Measurements from ENCODE around the gene ATP5PD.
A peak's percentile ranks its signal among the peaks of the same experiment; 100 is the strongest.

ATP5PD gene

DNA sequence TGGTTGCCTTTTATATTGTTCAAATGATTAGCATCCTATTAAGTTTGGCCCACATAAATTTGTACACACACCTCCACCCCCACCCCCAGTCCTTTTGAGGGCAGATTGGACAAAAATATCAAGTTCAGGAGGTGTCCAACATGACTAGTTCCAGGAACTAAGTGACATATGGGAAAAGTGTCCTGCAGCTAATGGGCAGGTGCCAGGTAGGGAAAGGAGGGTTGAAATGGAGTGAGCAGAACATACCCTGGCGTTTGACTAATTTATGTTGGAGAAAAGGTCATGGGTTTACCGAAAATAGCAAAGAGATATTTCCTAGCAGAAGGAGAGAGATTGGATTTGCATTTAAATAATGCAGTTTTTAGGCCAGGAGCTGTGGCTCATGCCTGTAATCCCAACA lies 5.2 kb upstream of the ATP5PD start:
- TF ChIP-seq, protein P1, sequence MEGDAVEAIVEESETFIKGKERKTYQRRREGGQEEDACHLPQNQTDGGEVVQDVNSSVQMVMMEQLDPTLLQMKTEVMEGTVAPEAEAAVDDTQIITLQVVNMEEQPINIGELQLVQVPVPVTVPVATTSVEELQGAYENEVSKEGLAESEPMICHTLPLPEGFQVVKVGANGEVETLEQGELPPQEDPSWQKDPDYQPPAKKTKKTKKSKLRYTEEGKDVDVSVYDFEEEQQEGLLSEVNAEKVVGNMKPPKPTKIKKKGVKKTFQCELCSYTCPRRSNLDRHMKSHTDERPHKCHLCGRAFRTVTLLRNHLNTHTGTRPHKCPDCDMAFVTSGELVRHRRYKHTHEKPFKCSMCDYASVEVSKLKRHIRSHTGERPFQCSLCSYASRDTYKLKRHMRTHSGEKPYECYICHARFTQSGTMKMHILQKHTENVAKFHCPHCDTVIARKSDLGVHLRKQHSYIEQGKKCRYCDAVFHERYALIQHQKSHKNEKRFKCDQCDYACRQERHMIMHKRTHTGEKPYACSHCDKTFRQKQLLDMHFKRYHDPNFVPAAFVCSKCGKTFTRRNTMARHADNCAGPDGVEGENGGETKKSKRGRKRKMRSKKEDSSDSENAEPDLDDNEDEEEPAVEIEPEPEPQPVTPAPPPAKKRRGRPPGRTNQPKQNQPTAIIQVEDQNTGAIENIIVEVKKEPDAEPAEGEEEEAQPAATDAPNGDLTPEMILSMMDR (IDR thresholded peaks at IDR 0.05; ENCODE audit: borderline replicate concordance, extremely low read depth, low read length, poor library complexity, severe bottlenecking) = no peak
- no peak for TF ChIP-seq EZH2 (IDR thresholded peaks at IDR 0.05; ENCODE audit: borderline replicate concordance, low read depth, low read length, severe bottlenecking)
- H2AFZ ChIP-seq (ENCODE audit: low read depth, low read length) = no peak overlapping the region
- no peak for DNase-seq
- H3K4me1 ChIP-seq (ENCODE audit: insufficient read depth, low read length) = peaks cover 18% of the 10 kb centered on the region
- no peaks in the 10 kb centered on the region for H3K9me3 ChIP-seq (ENCODE audit: insufficient read depth, low read length, severe bottlenecking)
- H4K20me1 ChIP-seq (ENCODE audit: insufficient read depth, low read length) = no peaks in the 10 kb centered on the region; the same call in 1 of the 2 replicates
- ATAC-seq (ENCODE audit: insufficient read depth, low read depth) = no peak
- no peak overlapping the region for H3K9ac ChIP-seq (ENCODE audit: low read depth, low read length)
- H3K36me3 ChIP-seq (ENCODE audit: insufficient read depth, low read length) = peaks cover 47% of the 10 kb centered on the region
- H3K27me3 ChIP-seq (ENCODE audit: insufficient read depth, low read length, poor library complexity) = no peaks in the 10 kb centered on the region
- H3K4me3 ChIP-seq (ENCODE audit: low read depth in 1 of 2, low read length in 2 of 2) = no peak overlapping the region
- H3K27ac ChIP-seq (ENCODE audit: low read length) = no peak overlapping the region
- H3K79me2 ChIP-seq (ENCODE audit: insufficient read depth, low read length) = peaks cover 32% of the 10 kb centered on the region
- no peak overlapping the region for H3K4me2 ChIP-seq (ENCODE audit: insufficient read depth, low read length)

DNA sequence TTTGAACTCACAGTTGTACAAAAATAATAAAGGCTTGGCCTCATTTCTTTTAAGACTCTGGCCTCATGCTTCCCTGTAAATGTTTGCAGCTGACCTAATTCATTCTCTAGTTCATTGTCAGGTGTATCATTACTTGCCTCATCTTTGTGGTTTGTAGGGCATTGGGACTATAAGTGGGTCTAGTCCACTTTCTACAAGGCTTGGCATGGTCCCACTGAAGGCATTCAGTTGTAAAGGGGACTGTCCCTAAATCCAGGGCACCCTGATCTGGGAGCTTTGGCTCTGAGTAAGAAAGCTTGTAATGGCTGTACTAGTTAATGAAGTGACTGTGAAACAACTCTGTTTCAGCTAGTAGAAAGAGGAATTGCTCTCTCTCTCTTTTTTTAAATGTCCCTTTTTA lies 2.9 kb upstream of the ATP5PD start:
- no peak overlapping the region for H3K9ac ChIP-seq (ENCODE audit: low read depth, low read length)
- no peaks in the 10 kb centered on the region for H4K20me1 ChIP-seq (ENCODE audit: insufficient read depth, low read length)
- no peaks in the 10 kb centered on the region for H3K9me3 ChIP-seq (ENCODE audit: insufficient read depth, low read length, severe bottlenecking)
- peaks cover 27% of the 10 kb centered on the region for H3K4me1 ChIP-seq (ENCODE audit: insufficient read depth, low read length)
- H3K4me3 ChIP-seq (ENCODE audit: low read depth in 1 of 2, low read length in 2 of 2) = no peak overlapping the region
- DNase-seq = no peak
- peaks cover 41% of the 10 kb centered on the region for H3K79me2 ChIP-seq (ENCODE audit: insufficient read depth, low read length)
- no peak for ATAC-seq (ENCODE audit: insufficient read depth, low read depth)
- no peak overlapping the region for H3K27ac ChIP-seq (ENCODE audit: low read length)
- H2AFZ ChIP-seq (ENCODE audit: low read depth, low read length) = no peak overlapping the region
- no peak overlapping the region for H3K4me2 ChIP-seq (ENCODE audit: insufficient read depth, low read length)
- peaks cover 34% of the 10 kb centered on the region for H3K36me3 ChIP-seq (ENCODE audit: insufficient read depth, low read length)
- no peaks in the 10 kb centered on the region for H3K27me3 ChIP-seq (ENCODE audit: insufficient read depth, low read length, poor library complexity)
- TF ChIP-seq, protein P1 (IDR thresholded peaks at IDR 0.05; ENCODE audit: borderline replicate concordance, extremely low read depth, low read length, poor library complexity, severe bottlenecking) = no peak
- TF ChIP-seq EZH2 (IDR thresholded peaks at IDR 0.05; ENCODE audit: borderline replicate concordance, low read depth, low read length, severe bottlenecking) = no peak

DNA sequence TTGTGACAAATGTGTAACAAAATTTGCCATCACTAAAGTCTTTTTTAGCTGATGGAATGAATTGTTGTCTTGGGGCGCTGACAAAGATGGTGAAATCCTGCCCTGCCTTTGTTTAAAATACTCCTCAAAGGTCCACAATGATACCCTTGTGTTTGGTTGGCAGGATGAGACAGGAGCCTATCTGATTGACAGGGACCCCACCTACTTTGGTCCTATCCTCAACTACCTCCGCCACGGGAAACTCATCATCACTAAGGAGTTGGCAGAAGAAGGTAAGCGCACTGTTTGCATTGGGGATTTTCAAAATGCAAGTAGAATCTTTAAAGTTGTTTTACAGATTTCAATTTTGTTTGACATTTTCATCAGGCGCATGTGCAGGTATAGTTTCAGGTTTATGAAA lies 2.3 kb upstream of the ATP5PD start:
- H2AFZ ChIP-seq (ENCODE audit: low read depth, low read length) = no peak overlapping the region
- H3K27me3 ChIP-seq (ENCODE audit: insufficient read depth, low read length, poor library complexity) = no peaks in the 10 kb centered on the region
- ATAC-seq (ENCODE audit: insufficient read depth, low read depth) = no peak
- H3K4me2 ChIP-seq (ENCODE audit: insufficient read depth, low read length) = peak overlapping the region; percentile 90; the same call in 1 of the 2 replicates
- H3K9ac ChIP-seq (ENCODE audit: low read depth, low read length) = no peak overlapping the region
- H3K79me2 ChIP-seq (ENCODE audit: insufficient read depth, low read length) = peaks cover 44% of the 10 kb centered on the region
- peaks cover 29% of the 10 kb centered on the region for H3K4me1 ChIP-seq (ENCODE audit: insufficient read depth, low read length)
- peaks cover 29% of the 10 kb centered on the region for H3K36me3 ChIP-seq (ENCODE audit: insufficient read depth, low read length)
- H3K9me3 ChIP-seq (ENCODE audit: insufficient read depth, low read length, severe bottlenecking) = no peaks in the 10 kb centered on the region
- no peak overlapping the region for H3K27ac ChIP-seq (ENCODE audit: low read length)
- no peak for TF ChIP-seq EZH2 (IDR thresholded peaks at IDR 0.05; ENCODE audit: borderline replicate concordance, low read depth, low read length, severe bottlenecking)
- TF ChIP-seq, protein P1 (IDR thresholded peaks at IDR 0.05; ENCODE audit: borderline replicate concordance, extremely low read depth, low read length, poor library complexity, severe bottlenecking) = no peak
- H3K4me3 ChIP-seq (ENCODE audit: low read depth in 1 of 2, low read length in 2 of 2) = no peak overlapping the region
- H4K20me1 ChIP-seq (ENCODE audit: insufficient read depth, low read length) = no peaks in the 10 kb centered on the region
- DNase-seq = no peak
